ENCODE data around the gene TIPARP. TPM values are rescaled to one million over a fixed set of nuclear protein-coding genes. Genes with fewer than 3 reads are reported as not detected.

TIPARP gene, protein sequence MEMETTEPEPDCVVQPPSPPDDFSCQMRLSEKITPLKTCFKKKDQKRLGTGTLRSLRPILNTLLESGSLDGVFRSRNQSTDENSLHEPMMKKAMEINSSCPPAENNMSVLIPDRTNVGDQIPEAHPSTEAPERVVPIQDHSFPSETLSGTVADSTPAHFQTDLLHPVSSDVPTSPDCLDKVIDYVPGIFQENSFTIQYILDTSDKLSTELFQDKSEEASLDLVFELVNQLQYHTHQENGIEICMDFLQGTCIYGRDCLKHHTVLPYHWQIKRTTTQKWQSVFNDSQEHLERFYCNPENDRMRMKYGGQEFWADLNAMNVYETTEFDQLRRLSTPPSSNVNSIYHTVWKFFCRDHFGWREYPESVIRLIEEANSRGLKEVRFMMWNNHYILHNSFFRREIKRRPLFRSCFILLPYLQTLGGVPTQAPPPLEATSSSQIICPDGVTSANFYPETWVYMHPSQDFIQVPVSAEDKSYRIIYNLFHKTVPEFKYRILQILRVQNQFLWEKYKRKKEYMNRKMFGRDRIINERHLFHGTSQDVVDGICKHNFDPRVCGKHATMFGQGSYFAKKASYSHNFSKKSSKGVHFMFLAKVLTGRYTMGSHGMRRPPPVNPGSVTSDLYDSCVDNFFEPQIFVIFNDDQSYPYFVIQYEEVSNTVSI
- total RNA-seq: 10 to 100 TPM; 51.4 to 56.1 TPM
- 10 to 100 TPM; 20.8 to 28.6 TPM for polyA plus RNA-seq
- long read RNA-seq, donor 1, full-length matches to known transcripts: 2 of 2 reads
- long read RNA-seq, donor 1, partial matches to known transcripts: 0 of 2 reads
- long read RNA-seq, donor 1, other reads (novel, unspliced or antisense): 0 of 2 reads
- long read RNA-seq, donor 2: 0 reads
- long read RNA-seq, donor 3, full-length matches to known transcripts: 1 of 1 reads
- long read RNA-seq, donor 3, partial matches to known transcripts: 0 of 1 reads
- long read RNA-seq, donor 3, other reads (novel, unspliced or antisense): 0 of 1 reads
- long read RNA-seq, donor 4: 0 reads
- long read RNA-seq, donor 5, full-length matches to known transcripts: 2 of 2 reads
- long read RNA-seq, donor 5, partial matches to known transcripts: 0 of 2 reads
- long read RNA-seq, donor 5, other reads (novel, unspliced or antisense): 0 of 2 reads

GRCh38 chr3:156674046-156674910, at the start of gene TIPARP:
TIPARP (plus strand) TSS chr3:156674590; CDS start chr3:156677698, 3,108 bp downstream.
- H3K27ac ChIP-seq (ENCODE audit: low read depth in 1 of 2, low read length in 1 of 2): peak within 1 kb of the TSS; percentile 93 to 98
- ATAC-seq (ENCODE audit: insufficient read depth, low FRiP score): peak; percentile 93
- H3K36me3 ChIP-seq (ENCODE audit: control insufficient read depth in 4 of 4, insufficient read depth in 4 of 4, low read length in 4 of 4): peaks cover 0 to 14% (median 6%) of the 10 kb centered on the region in 4 donors
- no peaks in the 10 kb centered on the region for H3K27me3 ChIP-seq (ENCODE audit: control insufficient read depth in 3 of 3, insufficient read depth in 3 of 3, low read length in 2 of 3)
- WGBS, 2 donors: 0 to 1% methylated on average over 89 to 105 of the region's 105 CpGs
- H3K4me1 ChIP-seq (ENCODE audit: control insufficient read depth in 5 of 5, insufficient read depth in 5 of 5, low read length in 5 of 5): peaks cover 0 to 18% (median 6%) of the 10 kb centered on the region in 5 donors
- H3K9ac ChIP-seq (ENCODE audit: insufficient read depth in 1 of 2, low read length in 2 of 2): peak within 1 kb of the TSS; percentile 31 to 82
- TF ChIP-seq, protein P1, sequence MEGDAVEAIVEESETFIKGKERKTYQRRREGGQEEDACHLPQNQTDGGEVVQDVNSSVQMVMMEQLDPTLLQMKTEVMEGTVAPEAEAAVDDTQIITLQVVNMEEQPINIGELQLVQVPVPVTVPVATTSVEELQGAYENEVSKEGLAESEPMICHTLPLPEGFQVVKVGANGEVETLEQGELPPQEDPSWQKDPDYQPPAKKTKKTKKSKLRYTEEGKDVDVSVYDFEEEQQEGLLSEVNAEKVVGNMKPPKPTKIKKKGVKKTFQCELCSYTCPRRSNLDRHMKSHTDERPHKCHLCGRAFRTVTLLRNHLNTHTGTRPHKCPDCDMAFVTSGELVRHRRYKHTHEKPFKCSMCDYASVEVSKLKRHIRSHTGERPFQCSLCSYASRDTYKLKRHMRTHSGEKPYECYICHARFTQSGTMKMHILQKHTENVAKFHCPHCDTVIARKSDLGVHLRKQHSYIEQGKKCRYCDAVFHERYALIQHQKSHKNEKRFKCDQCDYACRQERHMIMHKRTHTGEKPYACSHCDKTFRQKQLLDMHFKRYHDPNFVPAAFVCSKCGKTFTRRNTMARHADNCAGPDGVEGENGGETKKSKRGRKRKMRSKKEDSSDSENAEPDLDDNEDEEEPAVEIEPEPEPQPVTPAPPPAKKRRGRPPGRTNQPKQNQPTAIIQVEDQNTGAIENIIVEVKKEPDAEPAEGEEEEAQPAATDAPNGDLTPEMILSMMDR (IDR thresholded peaks at IDR 0.05; ENCODE audit: control extremely low read depth, extremely low read depth): peak; percentile 44
- H3K9me3 ChIP-seq (ENCODE audit: control insufficient read depth in 4 of 4, insufficient read depth in 3 of 4, low read length in 3 of 4): no peaks in the 10 kb centered on the region
- H3K4me3 ChIP-seq: peak within 1 kb of the TSS; percentile 85
- peak; percentile 98 to 99 (median 99) for DNase-seq

DNA sequence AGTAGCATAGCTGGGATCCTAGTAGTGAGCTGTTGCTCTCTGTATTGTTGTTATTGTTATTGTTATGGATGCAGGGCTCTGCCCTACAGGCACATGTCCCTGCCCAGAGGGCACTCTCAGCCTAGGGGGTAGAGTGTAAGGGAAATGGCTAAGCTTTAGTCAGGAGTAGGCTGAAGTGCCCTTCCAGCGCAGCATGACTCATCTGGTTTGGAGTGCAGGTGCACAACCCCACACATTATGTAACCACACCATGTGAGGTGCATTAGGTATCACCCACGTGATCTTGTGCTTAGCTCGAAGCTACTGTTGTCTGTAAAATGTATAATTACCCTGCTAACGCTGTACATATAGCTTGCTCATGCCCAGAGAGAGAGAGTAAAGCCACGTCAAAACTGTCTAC, 48.3 kb upstream of the TIPARP start:
- Histone ChIP-seq H3K4me1 (ENCODE audit: control insufficient read depth in 5 of 5, insufficient read depth in 5 of 5, low read length in 5 of 5) (peaks cover 0 to 5% (median 0%) of the 10 kb centered on the region in 5 donors), H3K27me3 (ENCODE audit: control insufficient read depth in 3 of 3, insufficient read depth in 3 of 3, low read length in 2 of 3) (no peaks in the 10 kb centered on the region), H3K27ac (ENCODE audit: low read depth in 1 of 2, low read length in 1 of 2) (peak overlapping the region in 1 of 2 donors; percentile 66), H3K4me3 (no peak overlapping the region), H3K9me3 (ENCODE audit: control insufficient read depth in 4 of 4, insufficient read depth in 3 of 4, low read length in 3 of 4) (peaks cover 0 to 1% (median 0%) of the 10 kb centered on the region in 4 donors), H3K36me3 (ENCODE audit: control insufficient read depth in 4 of 4, insufficient read depth in 4 of 4, low read length in 4 of 4) (no peaks in the 10 kb centered on the region), H3K9ac (ENCODE audit: insufficient read depth in 1 of 2, low read length in 2 of 2) (no peak overlapping the region)
- WGBS, 2 donors: 65 to 68% methylated on average over 5 of the region's 5 CpGs
- TF ChIP-seq, protein P1 (IDR thresholded peaks at IDR 0.05; ENCODE audit: control extremely low read depth, extremely low read depth): no peak
- ATAC-seq (ENCODE audit: insufficient read depth, low FRiP score) (peak; percentile 55), DNase-seq (no peak)

DNA sequence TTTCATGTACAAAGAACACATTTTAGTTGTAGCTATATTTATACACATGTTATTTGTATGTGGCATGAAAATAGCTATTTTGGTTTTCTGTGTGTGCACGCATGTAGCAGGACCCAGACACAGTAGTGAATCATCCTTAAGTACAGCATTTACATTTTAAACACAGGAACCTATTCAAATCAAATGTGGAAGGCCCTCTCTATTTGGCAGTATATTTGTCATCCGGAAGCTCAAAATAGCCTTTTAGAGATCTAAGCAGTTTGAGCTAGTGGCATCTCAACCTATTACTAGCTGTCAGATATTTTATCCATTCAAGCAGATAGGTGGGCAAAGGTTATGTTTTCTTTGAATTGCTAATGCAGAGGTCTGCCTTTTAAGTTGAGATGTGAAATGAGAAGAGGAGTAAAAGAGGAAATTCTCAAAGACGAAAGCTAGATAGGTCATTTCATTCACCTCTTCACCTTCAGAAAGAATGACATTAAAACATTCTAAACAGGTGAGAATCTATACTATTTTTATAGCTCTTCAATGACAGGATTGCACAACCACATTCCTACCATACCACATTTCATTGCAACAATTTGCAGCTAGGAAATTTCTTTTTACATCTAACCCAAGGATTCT, 46.3 kb upstream of the TIPARP start:
- H3K27ac ChIP-seq (ENCODE audit: low read depth in 1 of 2, low read length in 1 of 2): no peak overlapping the region

More for the DNA sequence above, 46.3 kb upstream of the TIPARP start:
- H3K36me3 ChIP-seq (ENCODE audit: control insufficient read depth in 4 of 4, insufficient read depth in 4 of 4, low read length in 4 of 4): no peaks in the 10 kb centered on the region
- peaks cover 0 to 4% (median 0%) of the 10 kb centered on the region in 5 donors for H3K4me1 ChIP-seq (ENCODE audit: control insufficient read depth in 5 of 5, insufficient read depth in 5 of 5, low read length in 5 of 5)
- ATAC-seq (ENCODE audit: insufficient read depth, low FRiP score): no peak
- no peak overlapping the region for H3K4me3 ChIP-seq
- TF ChIP-seq, protein P1 (IDR thresholded peaks at IDR 0.05; ENCODE audit: control extremely low read depth, extremely low read depth): no peak
- no peaks in the 10 kb centered on the region for H3K9me3 ChIP-seq (ENCODE audit: control insufficient read depth in 4 of 4, insufficient read depth in 3 of 4, low read length in 3 of 4)
- H3K27me3 ChIP-seq (ENCODE audit: control insufficient read depth in 3 of 3, insufficient read depth in 3 of 3, low read length in 2 of 3): no peaks in the 10 kb centered on the region
- H3K9ac ChIP-seq (ENCODE audit: insufficient read depth in 1 of 2, low read length in 2 of 2): no peak overlapping the region
- DNase-seq: peak in 2 of 3 donors; percentile 30 to 51
- 55 to 67% methylated on average over 3 of the region's 3 CpGs for WGBS, 2 donors
